Chondrocyte (in vitro differentiated cells): ENCODE data around the gene TUBB4B. TPM values are rescaled to one million over a fixed set of nuclear protein-coding genes. Genes with fewer than 3 reads are reported as not detected.
"Not testable (repeated sequence)": the region's sequence is repeated elsewhere in the genome, so short reads cannot be mapped to it uniquely, and the experiment has no call there.

Experiments
- DNase-seq: peaks from one replicate; pipeline ENCODE4 v3.0.0; 2021; ENCODE audit warnings: mixed read lengths, low spot score
- H3K27ac Mint-ChIP-seq: one replicate; pipeline ENCODE4 v1.8.0; 2021; ENCODE audit warnings: mild to moderate bottlenecking, moderate library complexity, mixed read lengths; ENCODE audit not compliant: unreplicated experiment
- H3K27me3 Mint-ChIP-seq: 2 replicates; pipeline ENCODE4 v1.8.0; 2021; ENCODE audit warnings: low read depth, mixed read lengths
- H3K36me3 Mint-ChIP-seq: 2 replicates; pipeline ENCODE4 v1.8.0; 2021; ENCODE audit warnings: low read depth, mixed read lengths
- H3K4me1 Mint-ChIP-seq: 2 replicates; pipeline ENCODE4 v1.8.0; 2021; ENCODE audit warnings: low read depth, mild to moderate bottlenecking, mixed read lengths
- H3K4me3 Mint-ChIP-seq: one replicate; pipeline ENCODE4 v1.8.0; 2021; ENCODE audit warnings: mild to moderate bottlenecking, moderate library complexity, mixed read lengths; ENCODE audit not compliant: unreplicated experiment
- H3K9me3 Mint-ChIP-seq: 2 replicates; pipeline ENCODE4 v1.8.0; 2021; ENCODE audit warnings: low read depth, mixed read lengths
- CTCF ChIP-seq: fragments of 200-600 bp; sonication (generic); IDR thresholded peaks from 2 replicates; pipeline ENCODE4 v1.5.0; 2021; ENCODE audit warnings: antibody characterized with exemption, mild to moderate bottlenecking, moderate library complexity
- total RNA-seq: library from RNA; stranded (reverse); gene quantifications from 3 replicates; pipeline ENCODE4 v1.2.1, GENCODE V29; 2021

Gene TUBB4B
- total RNA-seq, 1 donor from 2014 or later = 117 TPM

GRCh38 chr9:137237759-137238726, 3.0 kb upstream of the TUBB4B start:
- DNase-seq = no peak
- Mint-ChIP-seq H3K4me1 (peaks cover 21% of the 10 kb centered on the region), H3K27ac (no peak overlapping the region), H3K27me3 (no peaks in the 10 kb centered on the region), H3K9me3 (no peaks in the 10 kb centered on the region), H3K4me3 (no peak overlapping the region), H3K36me3 (peaks cover 9% of the 10 kb centered on the region)
- no peak for TF ChIP-seq CTCF

GRCh38 chr9:137239541-137240200, 1.4 kb upstream of the TUBB4B start:
- not testable (repeated sequence) for DNase-seq, H3K9me3 Mint-ChIP-seq, H3K27me3 Mint-ChIP-seq
- H3K27ac Mint-ChIP-seq = peak overlapping the region; percentile 85
- peaks cover 30% of the 10 kb centered on the region for H3K4me1 Mint-ChIP-seq
- H3K4me3 Mint-ChIP-seq = peak overlapping the region; percentile 70
- H3K36me3 Mint-ChIP-seq = peaks cover 10% of the 10 kb centered on the region

GRCh38 chr9:137240318-137240840, 708 bp upstream of the TUBB4B start:
- Mint-ChIP-seq H3K4me3 (peak overlapping the region; percentile 70), H3K9me3 (no peaks in the 10 kb centered on the region), H3K27ac (peak overlapping the region; percentile 85), H3K27me3 (no peaks in the 10 kb centered on the region), H3K36me3 (peaks cover 10% of the 10 kb centered on the region), H3K4me1 (peaks cover 30% of the 10 kb centered on the region)
- no peak for DNase-seq
- peak; percentile 33 for TF ChIP-seq CTCF

GRCh38 chr9:137241490-137242268, 592 bp downstream of the TUBB4B start:
- H3K4me3 Mint-ChIP-seq = peak overlapping the region; percentile 78
- H3K27ac Mint-ChIP-seq = peak overlapping the region; percentile 57
- no peak for DNase-seq

More at GRCh38 chr9:137241490-137242268, 592 bp downstream of the TUBB4B start:
- H3K4me1 Mint-ChIP-seq = peaks cover 30% of the 10 kb centered on the region
- no peak for TF ChIP-seq CTCF
- H3K9me3 Mint-ChIP-seq = no peaks in the 10 kb centered on the region
- no peaks in the 10 kb centered on the region for H3K27me3 Mint-ChIP-seq
- peaks cover 10% of the 10 kb centered on the region for H3K36me3 Mint-ChIP-seq
